ENCODE data around the gene RPL36AL. TPM values are rescaled to one million over a fixed set of nuclear protein-coding genes. Genes with fewer than 3 reads are reported as not detected.

Gene RPL36AL
- total RNA-seq, 1 experiment from 2014 or later = 207 TPM

DNA sequence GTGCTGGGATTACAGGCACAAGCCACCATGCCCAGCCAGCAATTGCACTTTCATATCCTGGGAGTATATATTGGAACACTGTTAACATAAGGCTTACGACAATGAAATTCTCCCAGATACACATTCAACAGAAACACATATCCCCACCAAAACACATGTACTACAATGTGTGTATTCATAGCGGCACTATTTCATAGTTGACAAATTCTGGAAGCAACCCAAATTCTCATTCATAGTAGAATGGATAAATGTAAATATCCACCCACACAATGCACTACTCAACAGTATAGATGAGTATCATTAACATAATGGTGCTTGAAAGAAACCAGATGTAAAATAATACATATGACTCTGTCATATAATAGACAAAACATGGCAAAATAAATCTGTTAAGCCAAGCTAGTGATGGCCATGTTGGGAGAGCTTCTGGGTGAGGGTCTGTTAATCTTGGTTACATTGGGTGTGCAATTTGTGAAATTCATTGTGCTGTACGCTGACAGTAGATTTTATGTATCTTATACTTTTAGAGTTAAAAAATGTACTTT, 17.2 kb upstream of the RPL36AL start:
- Histone ChIP-seq H2BK20ac (ENCODE audit: low read depth, low read length, poor library complexity, severe bottlenecking) (no peak overlapping the region), H3K4me2 (ENCODE audit: insufficient read depth, insufficient read length, low read length) (no peak overlapping the region), H3K14ac (ENCODE audit: insufficient read depth, low read length) (no peak overlapping the region), H3K9me3 (ENCODE audit: control insufficient read depth, low read depth, low read length) (no peaks in the 10 kb centered on the region), H4K20me1 (ENCODE audit: control insufficient read depth, insufficient read depth, insufficient read length) (no peaks in the 10 kb centered on the region), H2BK15ac (ENCODE audit: low read depth, low read length) (no peak overlapping the region), H3K27ac (ENCODE audit: insufficient read length, low read depth, low read length) (no peak overlapping the region), H3K79me2 (ENCODE audit: insufficient read depth, low read length) (peaks cover 9% of the 10 kb centered on the region; the same call in 1 of the 2 replicates), H3K18ac (ENCODE audit: insufficient read length, low read depth, low read length) (no peak overlapping the region), H2AFZ (ENCODE audit: low read length) (no peak overlapping the region), H2BK120ac (ENCODE audit: low read depth, low read length, poor library complexity, severe bottlenecking) (no peak overlapping the region), H4K91ac (ENCODE audit: insufficient read length, low read depth, low read length) (no peak overlapping the region), H3K56ac (ENCODE audit: insufficient read length, low read depth, low read length) (no peak overlapping the region), H2AK5ac (ENCODE audit: insufficient read length, low read length) (no peak overlapping the region), H2BK12ac (ENCODE audit: insufficient read length, low read depth, low read length) (no peak overlapping the region), H4K5ac (ENCODE audit: insufficient read length, low read depth, low read length) (no peak overlapping the region), H3K79me1 (ENCODE audit: insufficient read depth, low read depth, low read length, poor library complexity, severe bottlenecking) (peaks cover 8% of the 10 kb centered on the region), H3K27me3 (ENCODE audit: insufficient read depth, low read length) (no peaks in the 10 kb centered on the region), H2BK5ac (ENCODE audit: insufficient read length, low read length) (no peak overlapping the region), H3T11ph (ENCODE audit: low read length) (no peak overlapping the region), H3K23ac (ENCODE audit: insufficient read length, low read depth, low read length) (no peak overlapping the region), H3K4ac (ENCODE audit: low read depth, low read length) (no peak overlapping the region), H3K23me2 (ENCODE audit: insufficient read length, low read depth, low read length, poor library complexity, severe bottlenecking) (peaks cover 7% of the 10 kb centered on the region), H4K8ac (replicated peaks; ENCODE audit: insufficient read length, low read depth, low read length) (no peak overlapping the region), H3K4me1 (ENCODE audit: insufficient read depth, low read length) (no peaks in the 10 kb centered on the region; the same call in 1 of the 2 replicates), H3K9ac (ENCODE audit: extremely low read depth, insufficient read length, low read length) (no peak overlapping the region)
- no peak overlapping the region for H3K4me3 Mint-ChIP-seq
- TF ChIP-seq, protein P1, sequence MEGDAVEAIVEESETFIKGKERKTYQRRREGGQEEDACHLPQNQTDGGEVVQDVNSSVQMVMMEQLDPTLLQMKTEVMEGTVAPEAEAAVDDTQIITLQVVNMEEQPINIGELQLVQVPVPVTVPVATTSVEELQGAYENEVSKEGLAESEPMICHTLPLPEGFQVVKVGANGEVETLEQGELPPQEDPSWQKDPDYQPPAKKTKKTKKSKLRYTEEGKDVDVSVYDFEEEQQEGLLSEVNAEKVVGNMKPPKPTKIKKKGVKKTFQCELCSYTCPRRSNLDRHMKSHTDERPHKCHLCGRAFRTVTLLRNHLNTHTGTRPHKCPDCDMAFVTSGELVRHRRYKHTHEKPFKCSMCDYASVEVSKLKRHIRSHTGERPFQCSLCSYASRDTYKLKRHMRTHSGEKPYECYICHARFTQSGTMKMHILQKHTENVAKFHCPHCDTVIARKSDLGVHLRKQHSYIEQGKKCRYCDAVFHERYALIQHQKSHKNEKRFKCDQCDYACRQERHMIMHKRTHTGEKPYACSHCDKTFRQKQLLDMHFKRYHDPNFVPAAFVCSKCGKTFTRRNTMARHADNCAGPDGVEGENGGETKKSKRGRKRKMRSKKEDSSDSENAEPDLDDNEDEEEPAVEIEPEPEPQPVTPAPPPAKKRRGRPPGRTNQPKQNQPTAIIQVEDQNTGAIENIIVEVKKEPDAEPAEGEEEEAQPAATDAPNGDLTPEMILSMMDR (conservative IDR thresholded peaks at IDR 0.05) = no peak
- no peak for DNase-seq
- peaks cover 19 to 51% (median 19%) of the 10 kb centered on the region in 3 experiments for H3K36me3 Mint-ChIP-seq (ENCODE audit: insufficient read depth in 1 of 3, low read depth in 3 of 3)
- H3K4me1 Mint-ChIP-seq = peaks cover 4 to 22% of the 10 kb centered on the region in 2 experiments
- peaks cover 0 to 3% of the 10 kb centered on the region in 2 experiments; a peak in 1 of 5 replicates for H3K9me3 Mint-ChIP-seq
- no CpG with 5 or more reads among the region's 3 CpGs for WGBS (ENCODE audit: extremely low coverage, insufficient read length, low lambda C conversion rate)
- no peak overlapping the region for H3K27ac Mint-ChIP-seq
- no peaks in the 10 kb centered on the region for H3K27me3 Mint-ChIP-seq (ENCODE audit: low read depth)
